Measurements from ENCODE around the gene CDH15.

The CDH15 gene

DNA sequence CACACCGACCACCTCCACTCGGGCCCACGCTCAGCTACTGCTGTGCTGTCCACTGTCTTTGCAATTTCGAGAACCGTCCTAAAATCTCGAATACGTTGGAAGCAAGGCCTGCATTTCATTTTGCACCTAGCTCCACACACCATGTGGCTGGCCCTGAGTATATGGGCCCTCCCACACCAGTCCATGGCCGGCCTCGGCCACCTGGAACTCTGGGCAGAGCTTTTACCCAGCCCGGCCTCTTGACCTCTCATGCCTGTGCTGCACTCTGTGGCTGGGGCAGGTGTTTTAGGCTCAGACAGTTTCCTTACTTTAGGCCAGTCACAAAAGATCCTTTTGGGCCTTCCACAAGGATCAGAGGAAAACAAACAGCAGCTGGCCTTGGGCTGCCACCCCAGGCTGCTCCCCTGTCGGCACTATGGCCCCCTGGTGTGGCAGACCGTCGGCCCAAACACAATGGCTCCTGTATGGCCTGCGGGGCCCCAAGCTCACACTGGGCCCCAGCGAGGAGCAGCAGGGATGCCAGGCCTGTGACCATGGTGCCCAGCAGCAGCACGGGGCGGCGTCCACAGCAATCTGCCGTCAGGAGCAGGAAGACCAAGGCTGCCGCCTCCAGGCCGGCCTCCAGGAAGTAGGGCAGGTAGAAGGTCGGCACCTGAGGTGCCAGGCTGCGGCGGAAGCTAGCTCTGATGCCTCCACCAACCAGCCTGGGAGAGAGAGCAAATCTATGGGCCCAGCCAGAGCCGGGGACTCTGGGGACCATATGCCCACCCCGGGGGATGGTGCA lies 26.3 kb downstream of the CDH15 start:
- Histone ChIP-seq H3K27me3 (ENCODE audit: insufficient read depth, poor library complexity, severe bottlenecking) (peaks cover 24% of the 10 kb centered on the region), H3K4me1 (ENCODE audit: insufficient read depth, poor library complexity, severe bottlenecking) (no peaks in the 10 kb centered on the region), H3K27ac (ENCODE audit: poor library complexity, severe bottlenecking) (no peak overlapping the region), H3K9me3 (ENCODE audit: severe bottlenecking) (no peaks in the 10 kb centered on the region), H3K4me3 (ENCODE audit: severe bottlenecking) (no peak overlapping the region), H3K36me3 (ENCODE audit: low read depth) (no peaks in the 10 kb centered on the region)
- DNase-seq (ENCODE audit: low spot score): peak; percentile 66
- TF ChIP-seq, protein P1, sequence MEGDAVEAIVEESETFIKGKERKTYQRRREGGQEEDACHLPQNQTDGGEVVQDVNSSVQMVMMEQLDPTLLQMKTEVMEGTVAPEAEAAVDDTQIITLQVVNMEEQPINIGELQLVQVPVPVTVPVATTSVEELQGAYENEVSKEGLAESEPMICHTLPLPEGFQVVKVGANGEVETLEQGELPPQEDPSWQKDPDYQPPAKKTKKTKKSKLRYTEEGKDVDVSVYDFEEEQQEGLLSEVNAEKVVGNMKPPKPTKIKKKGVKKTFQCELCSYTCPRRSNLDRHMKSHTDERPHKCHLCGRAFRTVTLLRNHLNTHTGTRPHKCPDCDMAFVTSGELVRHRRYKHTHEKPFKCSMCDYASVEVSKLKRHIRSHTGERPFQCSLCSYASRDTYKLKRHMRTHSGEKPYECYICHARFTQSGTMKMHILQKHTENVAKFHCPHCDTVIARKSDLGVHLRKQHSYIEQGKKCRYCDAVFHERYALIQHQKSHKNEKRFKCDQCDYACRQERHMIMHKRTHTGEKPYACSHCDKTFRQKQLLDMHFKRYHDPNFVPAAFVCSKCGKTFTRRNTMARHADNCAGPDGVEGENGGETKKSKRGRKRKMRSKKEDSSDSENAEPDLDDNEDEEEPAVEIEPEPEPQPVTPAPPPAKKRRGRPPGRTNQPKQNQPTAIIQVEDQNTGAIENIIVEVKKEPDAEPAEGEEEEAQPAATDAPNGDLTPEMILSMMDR (IDR thresholded peaks at IDR 0.05; ENCODE audit: poor library complexity, severe bottlenecking): no peak
- no peak for ATAC-seq (ENCODE audit: low read depth)

DNA sequence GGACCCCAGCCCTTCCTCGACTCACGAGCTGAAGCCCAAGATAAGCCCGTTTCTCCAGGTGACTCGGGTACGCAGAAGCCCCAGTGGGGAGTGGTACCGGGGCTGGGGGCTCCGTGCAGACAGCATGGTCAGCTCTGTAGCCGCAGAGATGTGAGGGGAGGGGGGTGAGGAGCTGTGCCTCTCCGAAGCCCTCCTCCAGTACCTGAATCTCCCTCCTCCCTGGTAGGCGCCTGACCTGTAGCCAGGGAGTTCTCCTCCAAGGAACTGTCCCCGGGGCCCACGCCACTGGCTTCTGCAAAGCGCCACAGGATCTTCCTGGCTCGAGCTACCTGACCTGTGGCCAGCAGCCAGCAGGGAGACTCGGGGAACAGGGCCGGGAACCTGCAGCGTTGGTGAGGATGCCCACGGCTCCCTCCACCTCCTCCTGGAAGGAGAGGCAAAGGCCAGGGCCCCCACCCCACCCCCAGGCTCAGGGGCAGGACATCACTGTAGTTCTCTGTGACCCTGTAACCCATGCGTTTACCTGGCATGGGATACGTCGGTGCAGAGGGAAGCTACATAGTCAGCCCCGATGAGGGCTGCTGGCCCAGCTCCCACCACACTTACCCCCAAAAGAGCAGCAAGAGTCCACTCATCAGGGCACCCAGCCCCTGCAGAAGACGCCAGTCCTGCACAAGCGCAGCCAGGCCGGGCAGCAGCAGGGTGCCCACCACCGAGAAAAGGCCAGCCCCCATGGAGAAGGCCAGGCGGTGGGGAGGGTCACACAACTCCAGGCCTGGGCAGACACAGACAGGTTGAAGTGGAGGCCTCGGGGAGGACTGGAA lies 27.1 kb downstream of the CDH15 start:
- H3K27ac ChIP-seq (ENCODE audit: poor library complexity, severe bottlenecking): no peak overlapping the region
- DNase-seq (ENCODE audit: low spot score): peak; percentile 73
- H3K4me1 ChIP-seq (ENCODE audit: insufficient read depth, poor library complexity, severe bottlenecking): no peaks in the 10 kb centered on the region
- H3K4me3 ChIP-seq (ENCODE audit: severe bottlenecking): no peak overlapping the region
- H3K27me3 ChIP-seq (ENCODE audit: insufficient read depth, poor library complexity, severe bottlenecking): peaks cover 32% of the 10 kb centered on the region
- ATAC-seq (ENCODE audit: low read depth): no peak
- no peaks in the 10 kb centered on the region for H3K9me3 ChIP-seq (ENCODE audit: severe bottlenecking)
- no peaks in the 10 kb centered on the region for H3K36me3 ChIP-seq (ENCODE audit: low read depth)
- TF ChIP-seq, protein P1 (IDR thresholded peaks at IDR 0.05; ENCODE audit: poor library complexity, severe bottlenecking): no peak

DNA sequence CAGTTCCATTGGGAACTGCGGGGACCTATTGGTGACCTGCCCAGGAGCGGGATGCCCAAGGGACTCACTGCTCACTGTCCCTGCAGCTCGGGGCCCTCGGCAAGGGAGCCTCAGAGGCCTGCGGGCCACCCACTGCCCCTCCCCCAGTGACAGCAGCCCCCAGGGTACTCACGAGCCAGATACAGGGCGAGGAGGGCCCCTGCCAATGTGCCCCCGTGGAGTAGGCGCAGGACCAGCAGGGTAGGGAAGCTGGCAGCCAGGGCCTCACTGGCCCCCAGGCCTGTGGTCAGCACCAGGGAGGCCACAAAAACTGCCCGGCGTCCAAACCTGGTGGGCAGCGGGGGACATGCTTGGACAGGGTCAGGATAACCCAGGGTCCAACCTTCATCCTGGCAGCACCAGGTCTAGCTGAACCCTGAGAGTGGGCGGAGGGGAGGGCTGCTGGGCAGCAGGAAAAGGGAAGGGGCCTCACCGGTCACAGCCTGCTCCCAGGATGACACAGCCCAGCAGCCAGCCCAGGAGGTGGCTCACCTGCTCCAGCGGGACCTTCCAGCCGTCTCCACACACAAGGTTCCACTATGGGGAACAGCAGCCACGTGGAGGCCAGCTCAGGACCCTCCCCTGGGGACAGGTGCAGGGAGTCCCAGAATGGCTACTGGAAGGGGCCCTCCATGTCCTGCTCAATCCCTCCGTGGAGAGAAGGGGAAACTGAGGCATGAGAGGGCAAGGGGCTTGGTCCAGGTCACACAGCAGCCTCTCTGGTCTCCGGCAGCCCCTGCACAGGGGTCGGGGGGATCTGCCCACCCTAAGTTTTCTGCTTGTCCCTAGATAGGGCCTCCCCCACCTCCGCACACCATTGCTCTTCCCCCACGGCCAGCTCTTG lies 27.9 kb downstream of the CDH15 start:
- Histone ChIP-seq H3K9me3 (ENCODE audit: severe bottlenecking) (no peaks in the 10 kb centered on the region), H3K27me3 (ENCODE audit: insufficient read depth, poor library complexity, severe bottlenecking) (peaks cover 39% of the 10 kb centered on the region), H3K4me1 (ENCODE audit: insufficient read depth, poor library complexity, severe bottlenecking) (no peaks in the 10 kb centered on the region), H3K36me3 (ENCODE audit: low read depth) (no peaks in the 10 kb centered on the region), H3K27ac (ENCODE audit: poor library complexity, severe bottlenecking) (no peak overlapping the region), H3K4me3 (ENCODE audit: severe bottlenecking) (no peak overlapping the region)
- ATAC-seq (ENCODE audit: low read depth) (no peak), DNase-seq (ENCODE audit: low spot score) (peak; percentile 65)
- TF ChIP-seq, protein P1 (IDR thresholded peaks at IDR 0.05; ENCODE audit: poor library complexity, severe bottlenecking): no peak

DNA sequence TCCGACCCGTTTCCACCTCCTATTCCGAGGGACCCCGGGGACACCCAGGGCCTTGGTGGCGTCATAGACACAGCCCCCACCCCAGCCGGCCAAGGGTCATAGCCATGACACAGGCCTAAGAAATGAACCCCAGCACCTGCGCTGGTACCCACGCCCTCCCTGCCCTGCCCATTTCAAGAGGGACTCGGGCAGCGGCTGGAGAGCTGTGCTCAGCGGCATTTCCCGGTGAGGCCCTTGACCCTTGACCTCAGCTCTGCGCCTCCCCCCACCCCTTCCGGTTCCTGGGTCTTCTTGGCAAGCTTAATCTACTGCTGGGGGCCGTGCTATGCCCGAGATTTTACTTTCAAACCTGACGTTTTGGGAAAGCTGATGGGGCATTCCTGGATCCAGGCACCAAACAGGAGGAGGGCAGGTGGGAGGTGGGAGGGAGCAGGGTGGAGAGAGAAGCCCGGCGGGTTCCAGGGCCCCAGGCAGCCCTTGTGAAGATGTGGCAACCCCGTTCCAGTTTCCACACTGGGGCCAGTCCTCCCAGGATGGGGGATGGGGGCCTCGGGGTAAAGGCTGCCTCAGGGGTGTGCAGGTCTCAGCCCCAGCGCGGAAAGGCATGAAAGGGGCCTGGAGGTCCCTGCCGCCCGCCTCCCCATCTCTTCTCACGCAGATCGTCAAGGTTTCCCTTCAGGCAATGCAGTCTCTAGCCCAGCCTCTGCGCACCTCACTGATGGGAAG lies 28.7 kb downstream of the CDH15 start, which contains the start of gene SLC22A31:
SLC22A31 (minus strand) TSS at position 414 of the 726 bp plus-strand sequence; CDS start at position 378, 36 bp downstream.
- Histone ChIP-seq H3K4me3 (ENCODE audit: severe bottlenecking) (peak within 1 kb of the TSS; percentile 42), H3K9me3 (ENCODE audit: severe bottlenecking) (no peaks in the 10 kb centered on the region), H3K36me3 (ENCODE audit: low read depth) (no peaks in the 10 kb centered on the region), H3K27ac (ENCODE audit: poor library complexity, severe bottlenecking) (no peak within 1 kb of the TSS), H3K27me3 (ENCODE audit: insufficient read depth, poor library complexity, severe bottlenecking) (peaks cover 39% of the 10 kb centered on the region), H3K4me1 (ENCODE audit: insufficient read depth, poor library complexity, severe bottlenecking) (no peaks in the 10 kb centered on the region)
- ATAC-seq (ENCODE audit: low read depth) (no peak), DNase-seq (ENCODE audit: low spot score) (peak; percentile 62)
- TF ChIP-seq, protein P1 (IDR thresholded peaks at IDR 0.05; ENCODE audit: poor library complexity, severe bottlenecking): no peak

All from RWPE2 (cell line).